NCI-H510A (cell line): Measurements from ENCODE around the gene PRKCQ.
"Not testable (repeated sequence)": the region's sequence is repeated elsewhere in the genome, so short reads cannot be mapped to it uniquely, and the experiment has no call there.

Experiments
- DNase-seq: peaks from one replicate; lab custom pipeline; 2025; lab: John Stamatoyannopoulos, UW

The PRKCQ gene

DNA sequence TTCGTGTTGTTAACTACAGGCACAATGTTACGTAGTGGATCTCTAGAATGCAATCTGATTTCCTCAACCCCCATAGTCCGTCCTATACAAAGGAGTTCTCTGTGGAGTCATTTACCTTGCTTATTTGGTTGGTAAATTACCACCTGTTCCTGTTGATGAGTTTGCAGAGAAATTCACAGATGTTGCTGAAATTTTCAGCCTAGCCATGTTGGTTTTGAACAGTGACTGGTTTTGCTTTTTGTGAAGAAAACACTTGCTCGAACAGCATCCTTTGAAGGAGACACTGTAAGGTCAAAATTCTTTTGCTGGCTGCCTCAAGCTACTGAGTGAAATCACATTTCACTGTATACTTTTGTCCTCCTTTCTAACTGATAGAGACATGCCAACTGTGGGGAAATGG lies 15.4 kb upstream of the PRKCQ start:
- no peak for DNase-seq

DNA sequence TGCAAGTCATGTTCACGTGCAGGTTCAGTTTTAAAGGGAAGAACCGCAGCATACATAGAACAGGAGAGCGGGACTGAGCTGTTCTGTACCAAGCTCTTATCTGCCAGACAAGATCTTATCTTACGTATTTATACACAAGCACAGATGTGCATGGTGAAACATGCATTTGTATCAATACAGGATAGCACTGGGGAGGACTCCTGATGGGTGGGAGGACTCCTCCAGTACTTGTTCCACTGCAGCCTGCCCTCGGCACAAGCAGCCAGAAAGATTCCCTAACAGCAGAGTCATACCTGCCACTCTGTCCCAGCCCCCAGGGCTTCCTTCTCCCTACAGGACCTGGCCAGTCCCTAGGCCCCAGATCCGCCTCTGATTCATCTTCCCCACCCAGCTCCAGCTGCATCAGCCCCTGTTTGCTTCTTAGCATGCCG lies 13.2 kb upstream of the PRKCQ start:
- DNase-seq = no peak

DNA sequence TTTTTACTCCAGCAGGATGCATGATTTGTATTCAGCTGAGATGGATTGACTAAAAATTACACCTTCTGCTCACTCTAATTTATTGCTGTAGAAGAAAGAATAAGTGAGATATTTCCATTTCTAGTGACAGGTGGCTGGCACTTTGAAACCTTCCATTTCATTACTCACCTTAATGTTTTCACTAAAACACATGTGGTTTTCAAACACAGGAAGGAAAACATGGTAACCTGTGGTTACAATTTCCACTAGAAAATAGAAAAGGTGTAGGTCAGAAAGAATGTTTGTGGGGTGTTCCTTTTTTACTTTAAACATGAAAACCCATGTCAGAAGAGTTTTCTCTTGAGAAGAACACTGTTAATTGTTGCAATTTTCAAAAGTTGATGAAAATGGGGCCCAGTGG lies 12.0 kb upstream of the PRKCQ start:
- DNase-seq = no peak

DNA sequence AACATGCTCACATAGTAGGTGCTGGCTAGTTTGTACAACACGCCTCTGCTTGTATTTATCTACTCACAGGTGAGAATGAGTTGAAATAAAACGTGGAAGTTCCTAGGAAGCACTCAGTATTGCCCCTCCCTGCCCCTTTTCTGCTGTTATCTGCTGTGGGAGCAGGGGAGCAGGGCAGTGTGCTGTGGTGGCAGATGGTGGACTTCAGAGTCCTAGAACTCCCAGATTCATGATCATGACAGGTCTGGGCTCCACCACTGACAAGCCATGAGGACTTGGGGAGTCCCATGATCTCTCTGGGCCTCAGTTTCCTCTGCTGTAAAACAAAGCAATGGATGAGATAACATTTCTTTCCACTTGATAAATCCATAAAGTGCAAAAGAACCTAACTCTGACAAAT lies 11.6 kb upstream of the PRKCQ start:
- no peak for DNase-seq

DNA sequence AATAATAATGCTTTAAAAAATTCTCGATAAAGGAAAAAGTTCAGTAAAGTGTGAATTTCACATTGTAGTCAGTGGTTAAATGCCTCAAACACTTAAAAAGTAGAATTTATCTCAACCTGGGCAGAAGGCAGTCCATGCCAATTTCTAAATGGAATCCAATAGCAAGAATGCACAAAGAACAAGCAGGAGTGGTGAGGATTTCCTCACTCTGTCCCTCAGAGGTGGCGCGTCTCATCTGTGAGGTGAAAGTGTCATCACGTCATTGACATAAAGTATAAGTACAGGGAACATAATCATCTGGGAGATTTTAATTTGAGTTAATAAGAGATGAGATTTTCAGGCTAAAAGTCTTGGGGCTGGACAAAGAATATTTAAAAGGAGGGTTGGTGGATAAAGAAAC lies 10.0 kb upstream of the PRKCQ start:
- no peak for DNase-seq

DNA sequence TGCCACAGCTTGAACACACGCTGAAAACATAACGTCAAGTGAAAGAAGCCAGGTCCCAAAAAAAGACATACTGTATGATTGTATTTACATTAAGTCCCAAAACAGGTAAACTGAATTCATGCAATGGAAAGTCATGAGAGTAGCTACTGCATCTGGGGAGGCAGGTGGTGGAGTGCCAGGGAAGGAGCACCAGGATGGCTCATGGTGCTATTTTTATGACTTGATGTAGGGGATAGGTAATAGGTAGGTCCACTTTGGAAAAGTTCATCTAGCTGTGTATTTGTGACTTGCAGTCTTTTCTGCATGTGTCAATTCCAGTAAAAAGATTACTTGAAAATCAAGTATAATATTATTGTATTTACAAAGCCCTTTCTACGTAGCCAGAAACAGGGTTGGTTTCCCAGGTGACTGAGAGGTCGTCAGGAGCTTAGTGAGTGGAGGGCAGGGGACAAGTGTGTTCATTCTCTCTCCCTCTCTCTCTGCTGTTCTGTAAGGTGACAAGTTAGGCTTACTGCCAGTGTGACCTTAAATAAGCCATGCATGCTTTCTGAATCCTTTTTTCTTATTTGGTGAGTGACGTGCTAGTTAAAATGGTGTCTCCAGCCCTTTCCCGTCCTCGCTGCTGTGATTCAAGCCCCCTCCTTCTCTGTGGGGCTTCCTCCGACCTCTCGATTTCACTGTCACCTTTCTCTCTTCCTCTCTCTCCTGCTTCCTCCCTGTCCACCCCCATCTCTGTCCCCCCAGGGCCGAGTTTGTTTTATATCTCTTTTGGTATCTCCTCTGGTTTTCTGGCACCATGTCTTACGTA lies 9.4 kb upstream of the PRKCQ start:
- no peak for DNase-seq

DNA sequence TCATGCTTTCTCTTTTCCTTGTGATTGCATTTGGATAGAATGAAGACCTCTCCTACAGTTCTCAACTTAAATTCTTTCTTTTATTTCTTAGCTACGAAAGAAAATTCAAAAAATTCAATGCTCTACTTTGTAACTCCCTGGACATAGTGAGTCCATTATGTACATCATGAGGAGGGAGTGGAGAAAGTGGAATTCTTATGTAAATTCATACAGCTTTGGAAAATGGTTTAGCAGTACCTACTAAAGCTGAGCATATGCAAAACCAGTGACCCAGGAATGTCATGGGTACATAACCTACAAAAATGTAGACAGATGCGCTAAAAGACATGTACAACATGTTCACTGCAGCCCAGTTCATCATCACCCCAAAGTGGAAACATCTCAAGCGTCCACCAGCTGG lies 8.8 kb upstream of the PRKCQ start:
- no peak for DNase-seq

DNA sequence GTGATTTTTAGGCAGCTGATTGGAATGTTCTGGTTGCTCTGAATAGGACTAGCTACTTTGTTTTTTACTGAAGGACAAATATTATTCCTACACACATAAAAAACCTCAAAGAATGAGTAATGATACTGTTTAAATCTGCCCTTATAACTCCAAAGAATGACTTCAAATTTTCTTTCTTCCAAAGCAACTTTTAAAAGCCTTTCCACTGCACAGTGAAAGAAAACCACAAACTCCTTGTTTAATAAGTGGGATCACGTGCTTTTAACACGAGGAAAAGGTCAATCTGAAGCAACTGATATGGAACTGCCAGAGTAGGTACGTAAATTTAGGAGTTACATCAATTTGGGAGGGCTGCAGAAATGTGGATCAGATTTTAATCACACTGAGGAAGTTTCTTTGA lies 8.0 kb upstream of the PRKCQ start:
- DNase-seq = no peak

DNA sequence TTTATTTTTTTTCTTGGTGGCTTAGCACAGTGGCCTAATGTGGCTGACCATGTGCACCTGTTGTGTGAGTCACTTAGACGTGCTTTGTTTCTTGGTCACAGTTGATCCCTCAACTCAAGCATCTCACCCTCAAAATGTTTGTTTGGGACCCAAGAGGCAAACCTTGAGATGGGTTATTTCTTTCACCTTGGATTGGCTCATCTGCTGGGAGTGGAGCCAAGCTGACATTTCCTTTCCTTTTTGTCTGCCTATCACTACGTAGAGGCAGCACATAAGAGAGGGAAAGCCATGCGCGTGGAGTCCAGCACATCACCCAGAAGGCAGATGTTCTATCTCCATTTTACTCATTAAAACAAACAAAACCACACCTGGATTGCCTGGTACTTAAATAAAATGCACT lies 6.4 kb upstream of the PRKCQ start:
- DNase-seq = no peak

DNA sequence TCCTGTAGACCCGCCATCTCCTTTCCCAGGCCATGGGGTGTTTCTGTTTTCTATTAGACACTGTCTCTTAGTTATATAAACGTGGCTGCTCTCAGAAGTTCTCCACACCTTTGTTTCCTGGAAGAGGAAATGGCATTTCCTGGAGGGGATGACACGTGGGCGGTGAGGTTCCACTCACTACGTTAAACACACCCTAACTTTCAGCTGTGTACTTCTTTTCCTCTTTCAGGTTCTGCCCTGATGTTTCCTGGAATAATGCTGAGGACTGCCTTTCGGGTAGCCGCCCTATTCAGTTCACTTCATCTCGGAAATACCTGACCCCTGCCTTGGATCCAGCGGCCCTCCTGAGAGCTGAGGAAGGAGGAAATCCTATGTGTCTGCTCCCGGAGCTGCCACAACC lies 3.4 kb upstream of the PRKCQ start:
- no peak for DNase-seq

DNA sequence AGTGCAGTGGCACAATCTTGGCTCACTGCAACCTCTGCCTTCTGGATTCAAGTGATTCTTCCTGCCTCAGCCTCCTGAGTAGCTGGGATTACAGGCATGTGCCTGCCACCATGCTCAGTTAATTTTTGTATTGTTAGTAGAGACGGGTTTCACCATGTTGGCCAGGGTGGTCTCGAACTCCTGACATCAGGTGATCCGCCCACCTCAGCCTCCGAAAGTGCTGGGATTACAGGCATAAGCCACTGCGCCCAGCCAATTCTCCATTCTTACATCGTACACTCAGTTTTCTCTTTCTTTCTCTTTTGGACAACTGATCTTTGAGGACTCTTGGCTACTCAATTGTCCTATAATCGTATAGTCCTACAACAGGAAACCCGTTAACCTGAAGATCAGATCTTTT lies 2.8 kb upstream of the PRKCQ start:
- not testable (repeated sequence) for DNase-seq

DNA sequence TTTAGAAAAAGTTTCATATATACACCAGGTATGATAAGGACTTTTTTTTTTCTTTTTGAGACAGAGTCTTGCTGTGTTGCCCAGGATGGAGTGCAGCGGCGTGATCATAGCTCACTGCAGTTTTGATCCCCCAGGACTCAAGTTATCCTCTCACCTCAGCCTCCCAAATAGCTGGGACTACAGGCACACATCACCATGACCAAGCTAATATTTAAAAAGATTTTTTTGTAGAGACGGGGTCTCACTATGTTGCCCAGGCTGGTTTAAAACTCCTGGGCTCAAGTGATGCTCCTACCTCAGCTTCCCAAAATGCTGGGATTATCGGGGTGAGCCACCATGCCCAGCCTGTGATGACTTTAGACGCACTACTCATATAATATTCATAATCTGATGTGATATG lies 2.2 kb upstream of the PRKCQ start:
- DNase-seq = no peak

DNA sequence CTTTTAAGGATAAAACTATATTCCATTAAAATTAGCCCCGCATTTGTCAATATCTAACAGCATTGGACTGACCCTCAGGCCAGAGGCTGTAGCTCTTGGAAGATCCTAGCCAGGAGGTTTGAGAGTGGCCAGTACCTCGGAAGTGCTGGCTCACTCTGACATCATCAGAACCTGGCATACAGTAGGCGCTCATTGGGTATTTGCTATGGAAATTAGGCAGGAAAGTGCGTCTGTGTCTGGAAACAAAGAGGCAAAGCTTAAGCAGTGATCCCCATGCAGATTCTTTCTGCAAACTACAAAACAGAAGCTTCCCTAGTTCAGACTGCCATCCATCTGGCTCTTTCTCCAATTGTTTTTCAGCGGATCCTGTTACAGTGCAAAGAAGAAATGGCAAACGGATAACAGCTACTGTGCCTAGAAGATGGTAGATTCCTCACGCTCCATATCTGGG lies 1.7 kb upstream of the PRKCQ start:
- no peak for DNase-seq

DNA sequence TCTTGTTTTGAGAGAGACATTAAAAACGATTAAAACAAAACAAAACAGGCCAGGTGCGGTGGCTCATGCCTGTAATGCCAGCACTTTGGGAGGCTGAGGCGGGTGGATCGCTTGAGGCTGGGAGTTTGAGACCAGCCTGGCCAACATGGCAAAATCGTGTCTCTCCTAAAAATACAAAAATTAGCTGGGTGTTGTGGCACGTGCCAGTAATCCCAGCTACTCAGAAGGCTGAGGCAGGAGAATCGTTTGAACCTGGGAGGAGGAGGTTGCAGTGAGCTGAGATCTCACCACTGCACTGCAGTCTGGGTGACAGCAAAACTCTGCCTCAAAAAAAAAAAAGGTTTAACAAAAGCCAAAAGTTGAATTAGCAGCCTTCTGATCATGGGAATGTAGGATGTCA lies 1.1 kb upstream of the PRKCQ start:
- DNase-seq = not testable (repeated sequence)

DNA sequence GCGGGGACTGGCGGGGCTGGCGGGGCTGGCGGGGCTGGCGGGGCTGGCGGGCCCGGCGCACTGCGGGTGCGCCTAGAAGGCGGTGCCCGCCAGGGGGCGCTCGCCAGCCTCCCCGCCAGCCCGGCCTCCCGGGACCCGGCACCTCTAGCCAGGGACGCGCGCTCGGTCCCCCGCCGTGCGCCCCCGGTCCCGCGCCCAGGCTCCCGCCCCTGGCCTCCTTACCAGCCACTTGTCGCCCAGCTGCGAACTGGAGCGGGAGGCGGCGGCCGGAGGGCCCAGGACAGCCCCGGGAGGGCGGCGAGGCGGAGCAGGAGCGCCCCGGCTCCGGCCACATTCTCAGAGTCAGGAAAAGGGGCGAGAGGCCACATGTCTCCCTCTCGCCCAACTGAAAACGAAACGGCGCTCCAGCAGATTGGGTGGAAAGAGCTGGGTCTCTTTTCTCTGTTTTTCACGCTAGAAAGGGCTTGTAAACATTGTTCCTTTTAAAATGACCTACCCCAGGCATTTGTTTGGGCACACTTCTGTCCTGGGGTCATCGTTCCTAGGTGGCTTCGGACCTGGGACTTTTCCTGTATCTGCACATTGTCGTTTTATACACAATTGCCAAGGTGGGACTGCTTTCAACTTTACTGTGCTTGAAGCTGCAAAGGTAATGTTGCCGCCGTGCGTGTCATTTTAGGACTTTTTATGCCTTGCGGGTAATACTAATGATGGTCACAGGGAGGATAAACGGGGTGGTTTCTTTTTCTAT lies 378 bp upstream of the PRKCQ start:
- no peak for DNase-seq

DNA sequence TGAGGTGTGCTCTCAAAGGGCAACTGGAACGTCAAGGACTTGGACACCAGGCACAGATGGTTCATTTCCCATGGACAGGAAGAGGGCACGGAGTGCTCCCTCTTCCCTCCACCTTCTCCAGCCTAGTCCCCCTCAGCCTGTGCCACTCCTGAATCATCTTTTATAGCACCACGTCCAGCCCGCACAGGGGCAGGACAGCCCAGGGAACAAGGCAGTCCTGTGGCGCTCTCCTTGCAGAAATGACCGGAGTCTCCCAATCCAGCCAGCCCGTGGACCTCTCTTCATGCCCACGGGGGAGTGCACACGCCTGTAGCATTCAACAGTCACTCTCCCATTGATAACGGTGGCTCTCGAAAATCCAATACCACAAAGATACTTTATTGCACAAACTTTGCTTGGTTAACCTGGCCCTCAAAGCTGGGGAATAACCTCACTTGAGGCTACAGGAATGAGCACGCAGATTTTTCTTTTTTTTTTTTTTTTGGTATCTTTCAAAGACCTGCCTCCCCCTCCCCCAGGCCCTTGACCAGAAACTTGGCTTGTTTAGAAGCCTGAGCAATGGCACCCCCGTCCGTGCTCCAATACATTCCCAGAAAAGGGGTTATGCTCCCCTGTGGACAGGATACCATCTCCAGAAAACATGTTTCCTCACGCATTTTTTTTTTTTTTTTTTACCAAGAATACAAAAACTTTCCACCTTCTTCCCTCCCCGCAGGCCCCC lies 733 bp downstream of the PRKCQ start:
- DNase-seq = no peak

DNA sequence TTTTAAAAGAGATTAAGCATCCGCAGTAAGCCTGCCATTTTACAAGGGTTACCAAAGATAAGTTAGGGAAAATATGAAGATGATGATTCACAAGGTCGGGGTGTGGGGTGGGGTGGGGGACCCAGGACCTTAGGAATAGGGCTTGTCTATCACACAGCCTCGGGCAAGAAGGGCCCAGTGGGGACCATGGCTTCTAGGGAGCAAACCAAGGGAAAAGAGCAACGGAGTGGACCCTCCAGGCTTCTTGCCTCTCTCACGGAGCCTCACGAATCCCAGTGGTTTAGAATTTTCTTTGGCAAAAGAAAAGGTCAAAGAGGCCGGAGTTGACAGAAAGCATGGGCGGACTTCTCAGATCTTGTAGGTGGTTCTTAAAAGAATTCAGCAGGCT lies 1.3 kb downstream of the PRKCQ start:
- no peak for DNase-seq

DNA sequence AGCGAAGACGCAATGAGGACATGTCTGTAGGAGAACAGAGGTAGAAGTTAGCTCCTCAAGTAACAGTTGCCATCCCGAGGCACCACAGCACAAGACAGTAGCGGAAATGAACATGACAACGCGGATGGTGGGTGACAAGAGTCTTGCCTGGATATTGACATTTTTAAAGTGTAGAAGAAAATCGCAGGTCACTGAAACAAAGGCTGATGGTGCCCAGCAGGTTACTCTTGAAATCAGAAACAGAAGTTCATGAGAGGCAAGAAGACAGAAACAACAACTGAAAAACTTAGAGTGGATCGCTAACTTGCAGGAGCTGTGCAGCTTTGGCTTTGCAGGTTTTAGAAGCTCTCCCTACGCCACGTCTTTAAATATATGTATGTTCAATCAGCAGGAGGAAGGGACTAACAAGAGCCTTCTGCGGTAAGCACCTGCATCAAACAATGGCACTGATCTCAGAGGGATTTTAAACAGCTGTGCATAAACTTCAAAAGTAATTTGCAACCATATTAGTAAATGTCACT lies 1.8 kb downstream of the PRKCQ start:
- DNase-seq = no peak

DNA sequence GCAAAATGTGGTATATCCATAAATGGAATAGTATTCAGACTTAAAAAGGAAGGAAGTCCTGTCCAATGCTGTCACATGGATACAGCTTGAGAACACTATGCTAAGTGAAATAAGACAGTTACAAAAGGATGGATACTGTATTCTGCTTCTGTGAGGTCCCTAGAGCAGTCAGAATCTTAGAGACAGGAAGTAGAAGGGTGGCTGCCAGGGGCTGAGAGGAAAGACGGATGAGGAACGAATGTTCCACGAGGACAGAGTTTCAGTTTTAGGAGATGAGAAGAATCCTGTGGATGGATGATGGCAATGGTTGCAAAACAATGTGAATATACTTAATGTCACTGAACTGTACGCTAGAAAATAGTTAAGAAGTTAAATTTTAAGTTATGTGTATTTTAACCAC lies 3.8 kb downstream of the PRKCQ start:
- DNase-seq = no peak

DNA sequence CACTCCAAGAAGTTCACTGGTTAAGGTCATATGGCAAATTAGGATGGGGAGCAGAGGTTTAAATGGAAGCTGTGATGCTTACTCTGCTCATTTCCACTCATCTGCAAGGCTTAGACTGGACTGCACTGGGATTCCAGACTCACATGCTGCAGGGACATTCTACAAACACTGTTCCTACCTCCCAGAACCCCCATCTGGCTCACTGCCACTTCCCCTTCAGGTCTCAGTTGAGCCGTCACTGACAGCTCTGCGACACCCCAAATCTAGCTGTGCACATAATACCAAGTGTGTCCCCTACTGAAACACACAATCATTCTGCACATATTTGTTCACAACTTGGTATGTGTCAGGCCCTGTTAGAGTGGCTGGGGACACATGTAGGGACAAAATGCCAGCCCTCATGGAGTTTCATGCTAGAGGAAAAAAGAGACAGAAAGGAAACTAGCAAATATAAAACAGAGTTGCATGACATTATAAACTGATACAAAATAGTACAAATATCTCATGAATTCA lies 5.4 kb downstream of the PRKCQ start:
- DNase-seq = no peak

DNA sequence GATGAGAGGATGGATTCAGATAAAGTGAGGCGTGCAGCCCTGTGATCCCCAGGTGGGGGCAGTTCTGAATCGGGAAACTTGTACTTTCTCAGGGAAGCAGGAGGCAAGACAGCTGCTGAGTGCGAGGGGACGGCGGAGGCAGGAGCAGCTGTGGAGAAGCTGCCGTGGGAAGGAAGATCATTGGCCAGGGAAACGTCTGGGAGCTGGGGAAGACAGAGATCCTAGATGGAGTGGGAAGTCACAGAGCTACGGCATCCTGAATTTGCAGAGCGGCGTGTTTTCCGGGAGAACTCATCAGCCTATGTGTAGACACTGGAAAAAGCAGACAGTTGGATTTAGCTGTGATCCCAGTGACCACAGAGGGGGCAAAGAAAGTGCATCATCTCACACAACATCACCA lies 9.2 kb downstream of the PRKCQ start:
- DNase-seq = no peak

DNA sequence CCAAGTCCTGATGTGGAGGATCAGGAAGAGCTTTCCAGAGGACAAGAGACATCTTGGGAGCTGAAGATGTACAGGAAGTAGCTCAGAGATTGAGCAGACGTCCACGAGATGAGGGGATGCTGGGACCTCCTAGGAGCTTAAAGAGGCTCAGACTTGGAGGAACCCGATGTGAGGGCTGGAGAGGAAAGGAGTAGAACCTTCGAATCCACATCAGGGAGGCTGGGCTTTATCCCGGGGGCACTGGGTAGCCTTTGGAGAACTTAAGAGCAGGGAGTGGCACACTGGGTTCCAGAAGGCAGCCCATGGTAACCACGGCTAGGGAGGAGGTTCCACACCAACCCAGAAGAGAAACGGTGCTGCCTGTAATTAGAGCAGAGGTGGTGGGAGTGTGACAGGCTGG lies 10.8 kb downstream of the PRKCQ start:
- no peak for DNase-seq

DNA sequence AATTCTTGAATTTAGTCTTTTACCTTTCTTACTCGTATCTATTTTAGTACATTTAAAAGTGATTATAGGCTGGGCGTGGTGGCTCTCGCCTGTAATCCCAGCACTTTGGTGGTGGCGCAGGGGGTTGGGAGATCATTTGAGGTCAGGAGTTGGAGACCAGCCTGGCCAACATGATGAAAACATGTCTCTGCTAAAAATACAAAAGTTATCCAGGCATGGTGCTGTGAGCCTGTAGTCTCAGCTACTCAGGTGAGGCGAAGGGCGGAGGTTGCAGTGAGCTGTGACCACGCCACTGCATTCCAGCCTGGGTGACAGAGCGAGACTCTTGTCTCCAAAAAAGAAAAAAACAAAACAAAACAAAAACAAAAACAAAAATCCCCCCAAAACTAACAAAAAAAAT lies 12.2 kb downstream of the PRKCQ start:
- DNase-seq = no peak
